GM13976 (cell line): ENCODE results near the gene CIT.
"Not testable (repeated sequence)": the region's sequence is repeated elsewhere in the genome, so short reads cannot be mapped to it uniquely, and the experiment has no call there.

Experiments
- DNase-seq: peaks from one replicate; pipeline ENCODE4 v3.0.0; 2012; ENCODE audit warnings: low spot score
- in situ Hi-C: fragments of 300-500 bp; cut with MboI; formaldehyde crosslinking; loops from one replicate; pipeline ENCODE4 v1.12.0; 2022; ENCODE audit warnings: low sequenced_read_pairs, mixed read lengths, inconsistent platforms; ENCODE audit not compliant: unreplicated experiment
- TF ChIP-seq, protein P1 (sequence below): IDR thresholded peaks from 2 replicates; pipeline ENCODE4 v1.5.1; 2012; ENCODE audit warnings: borderline replicate concordance, mild to moderate bottlenecking; ENCODE audit not compliant: insufficient read depth; ENCODE audit errors: extremely low read depth, missing control alignments, control extremely low read depth

Gene CIT

DNA sequence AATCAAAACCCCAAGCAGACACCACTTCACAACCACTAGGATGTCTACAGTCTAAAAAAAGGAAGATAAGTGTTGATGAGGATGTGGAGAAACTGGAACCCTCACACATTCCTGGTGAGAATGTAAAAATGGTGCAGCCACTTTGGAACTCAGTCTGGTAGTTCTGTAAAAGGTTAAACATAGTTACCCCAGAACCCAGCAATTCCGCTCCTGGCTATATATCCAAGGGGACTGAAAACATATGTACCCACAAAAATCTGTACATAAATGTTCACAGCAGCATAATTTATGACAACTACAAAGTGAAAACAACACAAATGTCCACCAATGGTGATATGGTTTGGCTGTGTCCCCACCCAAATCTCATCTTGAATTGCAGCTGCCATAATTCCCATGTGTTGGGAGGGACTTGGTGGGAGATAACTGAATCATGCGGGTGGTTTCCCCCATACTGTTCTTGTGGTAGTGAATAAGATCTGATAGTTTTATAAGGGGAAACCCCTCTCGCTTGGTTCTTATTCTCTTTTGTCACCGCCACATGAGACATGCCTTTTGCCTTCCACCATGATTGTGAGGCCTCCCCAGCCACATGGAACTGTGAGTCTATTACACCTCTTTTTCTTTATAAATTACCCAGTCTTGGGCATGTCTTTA is 162.4 kb downstream of the CIT start:
- in situ Hi-C loops: no loop called here
- TF ChIP-seq, protein P1, sequence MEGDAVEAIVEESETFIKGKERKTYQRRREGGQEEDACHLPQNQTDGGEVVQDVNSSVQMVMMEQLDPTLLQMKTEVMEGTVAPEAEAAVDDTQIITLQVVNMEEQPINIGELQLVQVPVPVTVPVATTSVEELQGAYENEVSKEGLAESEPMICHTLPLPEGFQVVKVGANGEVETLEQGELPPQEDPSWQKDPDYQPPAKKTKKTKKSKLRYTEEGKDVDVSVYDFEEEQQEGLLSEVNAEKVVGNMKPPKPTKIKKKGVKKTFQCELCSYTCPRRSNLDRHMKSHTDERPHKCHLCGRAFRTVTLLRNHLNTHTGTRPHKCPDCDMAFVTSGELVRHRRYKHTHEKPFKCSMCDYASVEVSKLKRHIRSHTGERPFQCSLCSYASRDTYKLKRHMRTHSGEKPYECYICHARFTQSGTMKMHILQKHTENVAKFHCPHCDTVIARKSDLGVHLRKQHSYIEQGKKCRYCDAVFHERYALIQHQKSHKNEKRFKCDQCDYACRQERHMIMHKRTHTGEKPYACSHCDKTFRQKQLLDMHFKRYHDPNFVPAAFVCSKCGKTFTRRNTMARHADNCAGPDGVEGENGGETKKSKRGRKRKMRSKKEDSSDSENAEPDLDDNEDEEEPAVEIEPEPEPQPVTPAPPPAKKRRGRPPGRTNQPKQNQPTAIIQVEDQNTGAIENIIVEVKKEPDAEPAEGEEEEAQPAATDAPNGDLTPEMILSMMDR: no peak
- no peak for DNase-seq

DNA sequence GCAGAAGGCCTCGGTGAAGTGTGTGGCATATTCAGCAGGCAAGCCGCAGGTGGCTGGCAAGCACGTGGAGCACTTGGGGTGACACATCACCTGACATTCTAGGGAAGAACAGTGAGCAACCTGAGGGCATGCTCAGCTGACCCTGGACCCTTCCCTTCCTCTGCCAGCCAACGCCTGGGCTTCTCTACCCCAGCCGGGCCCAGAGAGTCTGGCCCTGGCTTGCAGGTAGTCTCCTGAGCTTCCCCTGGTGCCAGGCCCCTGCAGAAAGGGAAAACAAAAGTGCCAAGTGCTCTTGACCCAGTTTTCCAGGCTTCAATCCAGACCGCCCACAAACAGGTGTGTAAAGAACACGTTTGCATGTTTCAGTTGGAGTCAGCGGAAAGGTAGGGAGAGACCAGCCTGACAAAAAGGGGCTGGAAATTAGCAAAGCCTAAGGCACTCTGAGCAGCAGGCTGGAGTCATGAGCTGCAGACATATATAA is 163.5 kb downstream of the CIT start:
- in situ Hi-C loops: no loop called here
- TF ChIP-seq, protein P1: no peak
- DNase-seq: no peak

DNA sequence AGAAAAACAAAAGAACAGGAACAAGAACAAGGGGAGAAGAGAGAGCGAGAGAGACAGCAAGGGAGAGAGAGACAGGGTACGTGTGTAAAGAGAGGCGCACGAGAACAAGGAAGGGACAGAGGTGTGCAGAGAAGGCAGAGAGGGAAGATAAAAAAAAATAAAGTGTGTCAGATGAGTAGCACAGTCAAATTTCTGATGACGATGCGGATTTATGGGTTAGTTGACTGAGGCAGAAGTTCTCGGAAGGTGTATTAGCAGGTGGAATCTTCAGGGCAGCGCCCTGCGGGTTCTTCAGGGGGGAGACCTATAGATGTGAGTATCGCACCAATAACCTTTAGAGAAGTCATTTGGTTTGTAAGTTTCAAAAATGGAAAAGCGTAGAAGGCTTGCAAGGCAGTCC is 164.4 kb downstream of the CIT start:
- no peak for DNase-seq
- in situ Hi-C loops: no loop called here
- TF ChIP-seq, protein P1: no peak

DNA sequence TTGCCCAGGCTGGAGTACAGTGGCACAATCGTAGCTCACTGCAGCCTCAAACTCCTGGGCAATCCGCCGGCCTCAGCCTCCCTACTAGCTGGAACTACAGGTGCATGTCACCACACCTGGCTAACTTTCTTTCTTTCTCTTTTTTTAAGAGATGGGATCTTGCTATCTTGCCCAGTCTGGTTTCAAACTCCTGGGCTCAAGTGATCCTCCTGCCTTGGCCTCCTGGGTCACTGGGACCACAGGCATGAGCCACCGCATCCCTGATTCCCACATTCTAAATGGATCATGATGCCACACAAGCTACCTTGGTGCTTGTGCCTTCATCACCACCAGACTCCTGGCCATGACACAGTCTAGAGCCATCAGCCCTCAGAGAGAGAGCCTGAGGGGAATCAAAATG is 165.4 kb downstream of the CIT start:
- in situ Hi-C loops: no loop called here
- DNase-seq: no peak
- TF ChIP-seq, protein P1: no peak

DNA sequence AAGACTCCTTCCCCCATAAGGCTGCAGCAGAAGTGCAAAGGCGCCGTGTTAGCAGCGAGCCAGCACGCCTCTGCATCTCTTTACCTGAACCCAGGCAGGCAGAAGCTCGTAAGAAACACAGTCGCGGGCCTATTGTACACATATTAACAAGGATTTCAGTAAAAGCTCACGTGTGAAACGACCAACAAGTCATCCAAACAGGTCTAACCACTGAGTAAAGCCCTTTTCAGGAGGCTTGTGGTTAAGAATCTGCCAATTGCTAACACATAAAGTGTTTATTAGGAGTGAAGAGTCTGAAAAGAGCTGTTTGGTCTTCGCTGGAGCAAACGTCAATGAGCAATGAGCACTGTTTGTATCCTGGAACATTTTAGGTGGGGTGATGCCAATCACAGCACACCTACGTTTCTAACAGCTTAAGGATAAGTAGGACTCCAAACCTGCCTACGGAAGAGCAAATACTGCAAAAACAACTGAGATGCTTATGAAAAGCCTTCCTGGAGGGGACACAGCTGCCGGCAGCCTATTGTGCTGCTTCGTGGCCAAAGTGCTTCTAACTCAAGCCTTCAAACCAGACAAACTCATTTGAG is 166.1 kb downstream of the CIT start:
- in situ Hi-C loops: no loop called here
- TF ChIP-seq, protein P1: no peak
- DNase-seq: no peak

DNA sequence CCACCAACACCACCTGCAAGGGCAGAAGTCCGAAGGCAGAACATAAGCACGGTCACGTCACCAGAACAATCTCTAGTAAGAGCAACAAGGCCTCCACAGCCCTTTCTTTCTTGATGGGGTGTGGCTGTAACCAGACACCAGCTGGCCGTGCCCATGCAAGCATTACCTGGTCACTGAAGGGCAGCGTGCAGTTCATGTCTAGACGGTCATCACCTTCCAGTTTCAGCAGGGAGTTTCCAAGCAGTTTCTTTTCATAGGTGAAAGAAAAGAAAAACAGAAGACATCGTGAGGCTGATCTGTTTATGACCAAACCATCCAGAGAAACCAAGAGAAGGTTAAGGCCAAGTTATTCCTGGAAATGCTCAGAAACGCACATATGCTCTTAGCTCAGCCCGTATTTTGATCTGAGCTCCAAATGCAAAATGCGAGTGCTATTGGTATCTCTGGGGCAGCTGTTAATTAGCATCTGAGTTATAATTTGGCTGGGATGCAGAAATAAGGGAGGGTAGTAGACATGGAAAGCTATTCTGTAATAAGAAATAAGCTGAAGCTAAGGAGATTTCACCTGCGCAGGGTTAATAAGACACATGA is 166.7 kb downstream of the CIT start:
- TF ChIP-seq, protein P1: no peak
- no peak for DNase-seq
- in situ Hi-C loops: no loop called here

DNA sequence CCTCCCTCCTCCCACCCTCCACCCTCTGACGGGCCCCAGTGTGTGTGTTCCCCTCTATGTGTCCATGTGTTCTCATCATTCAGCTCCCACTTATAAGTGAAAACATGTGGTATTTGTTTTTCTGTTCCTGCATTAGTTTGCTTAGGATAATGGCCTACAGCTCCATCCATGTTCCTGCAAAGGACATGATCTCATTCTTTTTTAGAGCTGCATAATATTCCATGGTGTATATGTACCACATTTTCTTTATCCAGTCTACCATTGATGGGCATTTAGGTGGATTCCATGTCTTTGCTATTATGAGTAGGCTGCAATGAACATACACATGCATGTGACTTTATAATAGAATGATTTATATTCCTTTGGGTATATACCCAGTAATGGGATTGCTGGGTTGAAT is 170.7 kb downstream of the CIT start:
- in situ Hi-C loops, DNase-seq: not testable (repeated sequence)
